NCI-H187 treated with DMSO at 0.1 percent for 48 hours (cell line): Measurements from ENCODE around the gene PGBD5.
A peak's percentile ranks its signal among the peaks of the same experiment; 100 is the strongest.
"Not testable (repeated sequence)": the region's sequence is repeated elsewhere in the genome, so short reads cannot be mapped to it uniquely, and the experiment has no call there.

Source experiments
- DNase-seq: peaks from one replicate; lab custom pipeline; 2025; lab: John Stamatoyannopoulos, UW

The PGBD5 gene

GRCh38 chr1:230425252-230426091 is 660 bp downstream of the PGBD5 start:
- DNase-seq, result no peak

GRCh38 chr1:230424391-230425251 is 1.5 kb downstream of the PGBD5 start:
- DNase-seq, result no peak

- DNase-seq, result no peak
Measured at GRCh38 chr1:230423951-230424350, 2.2 kb downstream of the PGBD5 start.

- peak; percentile 43 for DNase-seq
Measured at GRCh38 chr1:230423261-230423660, 2.9 kb downstream of the PGBD5 start.

- peak; percentile 41 for DNase-seq
Measured at GRCh38 chr1:230422221-230422981, 3.7 kb downstream of the PGBD5 start.

DNA sequence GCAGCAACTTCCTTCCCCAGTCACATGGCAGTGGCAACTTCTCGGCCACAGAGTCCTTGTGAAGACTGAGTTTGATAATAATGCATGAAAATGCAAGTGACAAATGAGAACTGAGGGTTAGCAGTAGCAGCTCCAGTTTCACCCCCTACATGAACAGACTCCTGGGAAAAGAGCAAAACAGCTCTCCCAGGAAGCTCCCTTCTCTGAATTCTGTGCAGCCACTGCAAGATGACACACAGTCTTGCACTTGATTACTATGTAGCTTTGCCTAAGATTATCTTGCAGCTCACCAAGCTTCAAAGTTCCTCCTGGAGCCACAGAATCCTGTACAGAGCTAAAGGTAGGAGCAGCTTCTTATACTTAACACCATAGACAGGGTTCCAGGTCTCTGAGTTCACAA is 4.7 kb downstream of the PGBD5 start:
- no peak for DNase-seq

DNA sequence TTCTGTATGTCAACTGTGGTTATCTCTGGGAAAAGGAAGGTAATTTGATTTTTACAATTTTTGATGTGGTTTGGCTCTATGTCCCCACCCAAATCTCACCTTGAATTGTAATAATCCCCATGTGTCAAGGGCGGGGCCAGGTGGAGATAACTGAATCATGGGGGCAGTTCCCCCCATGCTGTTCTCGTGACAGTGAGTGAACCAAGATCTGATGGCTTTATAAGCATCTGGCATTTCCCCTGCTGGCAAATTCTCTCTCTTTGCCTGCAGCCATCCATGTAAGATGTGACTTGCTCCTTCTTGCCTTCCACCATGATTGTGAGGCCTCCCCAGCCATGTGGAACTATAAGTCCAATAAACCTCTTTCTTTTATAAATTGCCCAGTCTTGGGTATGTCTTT is 5.8 kb downstream of the PGBD5 start:
- not testable (repeated sequence) for DNase-seq

DNA sequence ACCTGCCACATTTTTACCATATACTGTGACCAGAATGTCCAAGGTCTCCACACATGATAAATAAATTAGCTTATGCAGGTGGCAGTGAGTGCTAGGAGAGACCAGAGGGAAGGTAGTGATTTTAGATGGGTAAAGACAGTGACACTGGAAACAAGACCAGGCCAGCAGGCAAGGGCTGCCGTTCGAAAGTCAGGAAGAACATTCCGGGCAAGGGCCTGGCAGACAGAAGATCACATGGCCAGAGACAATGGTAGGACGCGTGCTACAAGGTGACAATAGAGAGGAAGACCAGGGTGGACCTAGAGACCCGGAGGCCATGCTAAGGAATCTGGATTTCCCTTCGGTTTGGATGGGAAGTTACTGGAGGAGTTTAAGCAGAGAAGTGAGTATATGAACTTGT is 9.7 kb downstream of the PGBD5 start:
- no peak for DNase-seq

- DNase-seq, result no peak
Measured at GRCh38 chr1:230415405-230416132, 10.6 kb downstream of the PGBD5 start.

- DNase-seq, result no peak
Measured at GRCh38 chr1:230414694-230415093, 11.4 kb downstream of the PGBD5 start.

GRCh38 chr1:230414102-230414501 is 12.0 kb downstream of the PGBD5 start:
- DNase-seq, result no peak

DNA sequence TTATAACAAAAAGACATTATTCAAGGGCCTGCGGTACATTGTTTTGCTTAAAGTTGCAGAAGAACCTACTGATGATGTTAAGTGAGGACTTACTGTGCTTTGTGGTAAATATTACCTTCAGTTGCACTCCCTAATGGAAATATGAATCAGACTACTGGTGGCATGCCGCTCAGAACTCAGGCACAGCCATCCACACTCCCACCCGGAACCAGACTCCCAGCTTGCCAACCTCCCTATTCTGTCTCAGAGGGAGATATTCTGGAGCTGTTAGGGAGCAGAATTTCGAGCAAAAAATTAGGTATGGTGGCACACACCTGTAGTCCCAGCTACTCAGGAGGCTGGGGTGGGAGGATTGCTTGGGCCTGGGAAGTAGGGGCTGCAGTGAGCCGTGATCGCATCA is 13.1 kb downstream of the PGBD5 start:
- no peak for DNase-seq

GRCh38 chr1:230408971-230409370 is 17.2 kb downstream of the PGBD5 start:
- DNase-seq, result no peak

DNA sequence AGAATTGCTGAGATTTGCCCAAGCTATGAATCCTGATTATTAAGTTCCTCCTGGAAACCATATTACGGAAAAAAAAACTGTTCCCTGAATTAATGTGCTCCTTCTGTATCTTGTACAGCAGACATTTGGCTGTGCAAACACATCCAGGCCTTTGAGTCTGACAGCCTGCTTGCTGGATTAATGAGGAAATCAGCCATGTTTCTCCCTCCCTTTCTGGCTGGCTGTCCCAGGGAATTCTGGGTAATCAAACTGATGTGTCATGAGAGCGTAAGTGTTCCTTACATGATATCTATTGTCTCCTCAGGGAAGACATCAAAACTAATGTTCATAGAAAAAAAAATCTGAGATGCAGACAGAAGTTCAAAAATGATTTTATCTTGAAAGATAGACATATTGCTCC is 18.8 kb downstream of the PGBD5 start:
- no peak for DNase-seq

GRCh38 chr1:230406727-230407126 is 19.4 kb downstream of the PGBD5 start:
- DNase-seq, result not testable (repeated sequence)

- DNase-seq, result no peak
Measured at GRCh38 chr1:230403442-230403841, 22.7 kb downstream of the PGBD5 start.

GRCh38 chr1:230401763-230402294 is 24.3 kb downstream of the PGBD5 start:
- DNase-seq, result no peak

- DNase-seq, result no peak
Measured at GRCh38 chr1:230401101-230401500, 25.0 kb downstream of the PGBD5 start.

DNA sequence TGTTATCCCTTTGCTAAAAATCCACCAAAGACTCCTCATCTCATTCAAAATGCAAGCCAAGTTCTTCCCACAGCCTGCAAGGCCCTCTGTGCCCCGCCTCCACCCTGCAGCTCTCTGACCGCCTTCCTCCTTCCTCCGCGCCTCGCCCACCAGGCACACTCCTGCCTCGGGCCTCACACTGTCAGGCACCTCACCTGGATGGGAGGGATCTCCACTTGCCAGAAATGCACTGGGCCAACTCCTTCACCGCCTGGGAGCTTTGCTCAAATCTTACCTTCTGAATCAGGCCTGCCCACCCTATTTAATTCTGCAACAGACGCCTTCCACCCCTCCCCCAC is 26.2 kb downstream of the PGBD5 start:
- DNase-seq, result no peak

GRCh38 chr1:230399321-230400006 is 26.7 kb downstream of the PGBD5 start:
- DNase-seq, result no peak

- DNase-seq, result no peak
Measured at GRCh38 chr1:230398856-230399255, 27.3 kb downstream of the PGBD5 start.
